ENCODE measurements around the gene CADPS2. TPM values are rescaled to one million over a fixed set of nuclear protein-coding genes. Genes with fewer than 3 reads are reported as not detected.

Gene CADPS2
- total and polyA plus RNA-seq, 2 of the 4 experiments (the other 2 are of a cell fraction) = 0.10 to 0.54 TPM

- Histone ChIP-seq H3K18ac (ENCODE audit: low read depth, low read length) (no peak overlapping the region), H2AK9ac (replicated peaks; ENCODE audit: low read depth, low read length, poor library complexity) (no peak overlapping the region), H3K4me1 (ENCODE audit: control insufficient read depth, insufficient read depth, low read length) (no peaks in the 10 kb centered on the region), H3K56ac (ENCODE audit: extremely low read depth, insufficient read depth, low read length) (no peak overlapping the region), H2BK5ac (ENCODE audit: low read depth, low read length, poor library complexity, severe bottlenecking) (no peak overlapping the region), H4K91ac (ENCODE audit: insufficient read depth, low read depth, low read length) (no peak overlapping the region), H3K79me1 (ENCODE audit: low read depth in 1 of 2, low read length in 2 of 2) (no peaks in the 10 kb centered on the region), H2AK5ac (ENCODE audit: low read depth, low read length) (no peak overlapping the region), H3K4me2 (ENCODE audit: low read depth, low read length) (no peak overlapping the region), H3K9me1 (ENCODE audit: insufficient read depth, low read length) (no peaks in the 10 kb centered on the region), H4K20me1 (ENCODE audit: insufficient read depth, low read length) (no peaks in the 10 kb centered on the region), H3K4ac (ENCODE audit: low read depth, low read length) (no peak overlapping the region), H3K9ac (ENCODE audit: low read depth, low read length) (no peak overlapping the region), H3K14ac (replicated peaks; ENCODE audit: low read depth, low read length) (no peak overlapping the region), H3K27me3 (ENCODE audit: control insufficient read depth, insufficient read depth, low read length) (no peaks in the 10 kb centered on the region), H2BK15ac (ENCODE audit: low read depth, low read length) (no peak overlapping the region), H4K5ac (ENCODE audit: low read depth, low read length) (no peak overlapping the region), H3K4me3 (ENCODE audit: insufficient read depth, low read depth, low read length) (no peak overlapping the region), H3K9me3 (ENCODE audit: control insufficient read depth, insufficient read depth, low read length) (peaks cover 6% of the 10 kb centered on the region), H3K36me3 (ENCODE audit: control insufficient read depth, insufficient read depth, low read length) (no peaks in the 10 kb centered on the region), H2BK20ac (ENCODE audit: low read depth, low read length) (no peak overlapping the region), H4K8ac (ENCODE audit: low read depth in 2 of 2, low read length in 2 of 2) (no peak overlapping the region), H2AFZ (replicated peaks; ENCODE audit: low read length, poor library complexity) (no peak overlapping the region), H2BK120ac (ENCODE audit: low read depth, low read length) (no peak overlapping the region), H3K23ac (ENCODE audit: low read depth, low read length) (no peak overlapping the region), H3K27ac (ENCODE audit: insufficient read depth, low read length) (no peak overlapping the region)
- no peak for TF ChIP-seq BHLHE40 (IDR thresholded peaks at IDR 0.05; ENCODE audit: low read depth, low read length)
- WGBS, 2 experiments (ENCODE audit: extremely low coverage in 2 of 2, insufficient read length in 1 of 2) = no CpG with 5 or more reads among the region's 2 CpGs
- intact Hi-C loops (cut with micrococcal nuclease) (no loop called here), in situ Hi-C loops (cut with MboI; ENCODE audit: low sequenced_read_pairs) (no loop called here), dilution Hi-C loops (cut with HindIII; ENCODE audit: low sequenced_read_pairs, unreplicated experiment) (no loop called here)
- ATAC-seq (ENCODE audit: low read depth) = no peak
- DNase-seq = no peak
- BruUV-seq (replicated peaks) = no TSS peak
- ChIA-PET CTCF (interaction anchor here (0.5 kb wide), 1 partner anchor 411 kb away, joined by 5 read pairs; no protein-coding TSS in a partner anchor), POLR2A (ENCODE audit: unreplicated experiment) (no interaction called here)
Measured at GRCh38 chr7:122663733-122664132, 222.5 kb downstream of the CADPS2 start.
